ENCODE measurements around the gene MPND.

Gene MPND

GRCh38 chr19:4385291-4386040 is 42.1 kb downstream of the MPND start:
- no peak for DNase-seq

- DNase-seq = no peak
These were observed 42.9 kb downstream of the MPND start for GRCh38 chr19:4386041-4386782.

DNA sequence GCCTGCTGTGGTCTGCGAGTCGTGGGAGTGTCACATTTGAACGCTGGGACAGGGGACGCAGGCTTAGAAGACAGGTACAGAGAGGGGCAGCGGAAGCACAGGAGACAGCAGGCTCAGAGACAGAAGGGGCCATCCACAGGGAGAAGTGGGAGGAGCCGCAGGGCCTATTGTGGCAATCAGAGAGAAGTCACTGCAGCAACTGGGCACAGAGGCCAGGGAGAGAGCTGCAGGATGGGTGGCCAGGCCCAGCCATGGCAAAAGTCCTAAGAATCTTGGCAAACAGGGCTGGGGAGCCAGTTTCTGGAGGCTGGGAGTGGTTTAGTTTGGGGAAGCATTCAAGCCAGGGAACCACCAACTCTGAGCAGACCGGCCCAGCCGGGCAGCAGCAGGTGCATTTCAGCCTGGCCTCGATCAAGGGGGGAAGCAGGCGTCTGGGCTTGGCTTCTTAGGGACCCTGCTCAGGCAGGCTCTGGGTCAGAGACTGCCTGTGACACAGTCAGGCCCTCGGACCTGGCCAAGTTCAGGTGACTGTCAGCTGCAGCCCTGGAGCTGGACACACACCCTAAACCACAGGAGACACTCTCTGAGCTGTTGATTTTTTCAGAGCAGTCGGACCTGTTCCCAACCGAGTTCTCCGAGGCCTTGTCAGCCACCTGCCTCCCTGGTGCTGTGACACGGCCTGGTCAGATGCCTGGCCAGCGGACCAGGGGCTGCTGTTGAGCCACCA is 45.1 kb downstream of the MPND start:
- DNase-seq = no peak

GRCh38 chr19:4389064-4389375 is 45.7 kb downstream of the MPND start:
- DNase-seq = no peak

GRCh38 chr19:4389511-4390016 is 46.2 kb downstream of the MPND start:
- no peak for DNase-seq

GRCh38 chr19:4390017-4390566 is 46.7 kb downstream of the MPND start:
- no peak for DNase-seq

- no peak for DNase-seq
These were observed 47.4 kb downstream of the MPND start for GRCh38 chr19:4390567-4391305.

DNA sequence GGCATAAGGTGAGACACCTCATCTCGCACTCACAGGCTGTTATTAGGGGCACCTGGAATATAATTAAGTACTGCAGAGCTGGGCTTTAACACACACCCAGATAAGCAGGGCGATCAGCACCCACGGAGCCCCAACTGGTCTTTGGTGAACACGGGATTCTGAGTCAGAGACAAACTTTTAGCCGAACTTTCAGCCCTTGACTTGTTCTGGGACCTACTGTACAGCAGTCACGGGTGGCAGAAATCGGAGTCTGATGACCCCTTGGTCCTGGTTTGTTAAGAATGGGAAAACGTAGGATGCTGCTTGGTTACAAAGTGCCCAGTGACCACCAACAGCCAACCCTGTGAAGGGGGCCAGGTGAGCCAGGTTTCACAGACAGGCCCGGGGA is 47.9 kb downstream of the MPND start:
- DNase-seq = no peak

GRCh38 chr19:4391701-4392483 is 48.5 kb downstream of the MPND start:
- DNase-seq = no peak

DNA sequence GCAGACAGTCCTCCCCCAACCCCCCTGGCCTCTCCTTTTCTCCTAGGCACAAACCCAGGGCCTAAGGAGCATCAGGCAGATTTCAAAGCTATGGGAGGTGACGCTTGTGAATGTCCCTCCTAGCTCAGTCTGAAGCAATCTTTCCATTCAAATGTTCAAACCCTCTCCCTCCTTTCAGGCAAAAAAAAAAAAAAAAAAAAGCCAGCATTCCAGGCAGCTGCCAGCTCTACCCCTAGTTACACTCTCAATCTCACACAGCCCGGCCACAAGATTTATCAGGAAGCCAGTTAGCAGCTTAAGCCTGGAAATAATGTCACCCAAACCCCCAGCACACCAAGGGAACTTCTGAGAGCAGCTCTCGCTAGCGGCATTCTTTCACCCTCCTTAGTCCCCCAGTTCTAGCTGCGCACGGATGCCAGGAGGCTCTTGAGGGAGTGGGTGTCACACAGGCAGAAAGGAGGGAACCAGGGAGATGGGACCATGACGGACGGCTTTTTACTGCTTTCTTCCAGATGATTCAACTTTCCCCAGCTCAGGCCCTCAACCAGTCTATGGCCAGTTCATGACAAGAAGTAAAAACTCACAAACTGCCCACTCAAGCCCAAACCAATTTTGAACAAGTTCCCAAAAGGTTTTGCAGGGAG is 50.7 kb downstream of the MPND start:
- DNase-seq = no peak

DNA sequence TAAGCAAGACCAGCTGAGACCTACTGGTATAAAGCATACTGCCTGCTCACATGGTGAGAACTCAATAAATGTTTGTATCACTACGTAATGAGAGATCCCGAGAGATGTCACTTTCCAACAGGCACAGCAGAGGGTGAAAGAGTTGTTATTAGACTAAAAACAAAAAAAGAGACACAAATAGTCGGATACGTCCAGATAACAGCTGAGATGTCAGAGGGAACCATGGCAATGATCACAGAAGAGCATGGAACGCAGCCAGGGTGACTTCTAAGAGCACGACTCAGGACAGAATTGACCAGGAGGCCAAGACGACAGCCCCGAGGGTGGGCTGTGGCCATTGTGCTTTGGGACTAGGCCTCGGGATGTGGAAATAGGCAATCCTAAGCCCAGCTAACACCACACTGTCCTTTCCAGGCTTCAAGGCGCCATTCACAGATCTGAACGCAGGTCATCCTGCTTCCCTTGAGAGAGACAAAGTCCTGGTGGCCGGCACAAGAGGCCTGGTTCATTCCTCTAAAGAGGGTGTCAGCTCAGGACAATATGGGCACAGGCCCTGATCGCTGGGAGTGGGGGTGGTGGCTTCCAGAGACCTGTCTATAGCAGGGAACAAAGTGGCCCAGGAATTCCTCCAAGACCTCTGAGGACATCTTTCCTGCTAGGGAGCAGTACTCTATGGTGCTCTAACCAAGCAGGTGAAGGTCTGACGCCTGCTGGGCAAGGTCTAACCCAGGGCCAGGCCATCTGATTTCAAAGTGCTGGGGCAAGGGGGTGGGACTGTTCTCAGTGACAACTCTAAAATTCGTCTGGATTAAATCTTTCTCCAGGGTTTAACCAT is 53.8 kb downstream of the MPND start:
- no peak for DNase-seq

DNA sequence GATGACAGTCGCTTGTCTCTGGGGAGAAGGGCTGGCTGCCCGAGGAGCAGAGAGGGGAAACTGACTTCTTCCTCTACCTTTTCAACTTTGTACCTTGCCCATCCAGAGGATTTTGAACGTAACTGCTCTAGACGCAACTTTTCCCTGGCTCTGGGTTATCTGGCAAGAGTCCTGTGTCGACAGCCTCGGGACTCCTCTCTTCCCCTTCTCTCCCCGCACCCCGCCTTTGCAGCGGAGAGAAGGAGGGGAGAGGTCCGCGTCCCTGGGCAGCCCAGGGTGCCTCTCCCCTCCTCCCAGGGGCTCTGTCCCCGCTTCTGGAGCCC is 56.4 kb downstream of the MPND start:
- DNase-seq = peak; percentile 39

DNA sequence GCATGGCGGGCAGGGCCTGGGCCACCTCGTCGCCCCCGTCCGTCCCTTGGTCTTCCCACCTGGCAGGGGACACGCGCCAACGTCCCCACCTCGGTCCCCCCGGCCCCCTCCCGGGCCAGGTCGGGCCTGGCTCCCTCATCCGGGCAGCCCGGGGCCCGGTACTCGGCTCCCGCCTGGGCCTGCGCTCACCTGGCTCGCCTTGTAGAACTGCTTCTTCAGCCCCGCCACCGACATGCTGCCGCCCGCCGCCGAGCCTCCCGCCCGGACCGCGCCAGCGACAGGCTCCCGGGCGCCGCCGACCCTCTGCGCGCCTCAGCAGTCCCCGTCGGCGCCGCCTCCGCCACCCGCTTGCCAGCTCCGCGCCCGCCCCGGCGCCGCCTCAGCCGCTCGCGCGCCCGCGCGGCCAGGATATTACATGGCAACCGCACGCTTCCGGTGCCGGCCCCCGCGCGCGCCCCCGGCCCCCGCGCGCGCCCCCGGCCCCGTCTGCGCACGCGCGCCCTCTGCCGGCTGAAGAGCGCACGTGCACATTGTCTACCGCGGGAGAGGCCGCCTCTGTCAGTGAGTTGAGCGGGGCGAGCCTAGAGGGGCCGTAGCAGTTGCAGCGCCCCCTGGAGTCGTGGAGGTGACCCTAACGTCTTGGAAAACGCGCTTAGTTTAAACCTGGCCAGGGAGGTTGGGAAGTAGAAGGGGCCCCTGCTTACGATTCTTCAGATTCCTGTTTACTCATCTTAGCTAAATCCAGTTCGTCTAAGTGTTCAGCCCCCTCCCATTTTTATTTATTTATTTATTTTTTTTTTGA is 57.0 kb downstream of the MPND start, which contains the start of gene SH3GL1:
SH3GL1 (minus strand) TSS at position 413 of the 802 bp plus-strand sequence; CDS start at position 234, 179 bp downstream.
- DNase-seq = peak; percentile 92

- peak; percentile 21 for DNase-seq
These were observed 58.4 kb downstream of the MPND start for GRCh38 chr19:4401769-4402170.

- DNase-seq = peak; percentile 100
These were observed 59.0 kb downstream of the MPND start, which contains the start of gene CHAF1A for GRCh38 chr19:4402171-4403004. Gene CHAF1A (plus strand): TSS chr19:4402640. CDS start chr19:4402763, 123 bp downstream.

DNA sequence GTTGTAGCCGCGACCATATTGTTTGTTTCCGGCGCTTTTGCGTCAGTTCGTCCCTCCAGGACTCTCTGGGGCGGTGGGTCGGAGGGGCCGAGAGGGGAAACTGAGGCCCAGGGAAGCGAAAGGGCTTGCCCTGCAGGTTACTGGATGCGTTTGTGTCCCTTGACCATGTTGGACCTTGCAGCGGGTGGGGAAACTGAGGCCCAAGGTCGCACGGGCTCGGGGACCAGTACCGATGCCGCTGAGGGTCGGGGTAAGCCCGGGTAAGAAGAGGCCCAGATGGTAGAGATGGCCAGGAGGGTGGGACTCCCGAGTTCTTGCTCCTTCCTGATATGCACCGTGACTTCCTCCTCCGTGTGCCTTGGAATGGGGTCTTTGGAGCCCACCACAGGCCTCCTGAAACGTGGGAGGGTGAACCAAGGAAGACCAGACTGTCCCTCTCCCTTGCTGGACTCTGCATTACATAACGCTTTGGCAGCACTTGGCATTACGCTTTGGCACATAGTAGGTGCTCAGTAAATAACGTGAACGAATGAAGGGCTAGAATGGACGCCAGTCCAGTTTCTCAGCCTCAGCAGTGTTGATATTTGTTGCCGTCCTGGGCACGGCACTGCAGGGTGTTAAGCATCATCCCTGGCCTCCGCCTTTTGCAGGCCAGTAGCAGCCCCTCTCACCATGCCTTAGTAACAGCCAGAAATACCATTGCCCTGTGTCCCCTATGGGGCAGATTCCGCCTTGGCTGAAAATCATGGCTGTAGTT is 59.8 kb downstream of the MPND start:
- no peak for DNase-seq

- DNase-seq = no peak
These were observed 62.6 kb downstream of the MPND start for GRCh38 chr19:4405977-4406376.

DNA sequence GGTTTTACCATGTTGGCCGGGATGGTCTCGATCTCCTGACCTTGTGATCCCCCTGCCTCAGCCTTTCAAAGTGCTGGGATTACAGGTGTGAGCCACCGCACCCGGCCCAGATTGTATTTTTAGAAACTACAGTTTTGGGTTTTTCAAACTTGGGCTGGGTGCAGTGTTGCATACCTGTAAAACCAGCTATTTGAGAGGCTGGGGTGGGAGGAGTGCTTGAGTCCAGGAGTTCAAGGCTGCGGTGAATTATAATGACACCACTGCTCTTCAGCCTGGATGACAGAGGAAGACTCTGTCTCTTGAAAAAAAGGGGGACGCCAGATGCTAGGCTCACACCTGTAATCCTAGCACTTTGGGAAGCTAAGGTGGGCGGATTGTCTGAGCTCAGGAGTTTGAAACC is 63.3 kb downstream of the MPND start:
- no peak for DNase-seq

All from hematopoietic multipotent progenitor cell treated with erythropoietin and hydrocortisone succinate and interleukin-3 and kit ligand, for 8 days (in vitro differentiated cells).